Thyroid gland (tissue), 4 donors: Measurements from ENCODE around the gene MTA2.

ENCODE experiments used
- POLR2A ChIP-seq, 2 donors: fragments of 450-650 bp; IDR thresholded peaks; one replicate each; pipeline ENCODE4 v1.6.1; 2017; ENCODE audit warnings: antibody characterized with exemption in 2 of 2, mild to moderate bottlenecking in 2 of 2, moderate library complexity in 1 of 2
- TF ChIP-seq, protein P1 (sequence below), 6 experiments: fragments of 200-600 bp in 3 of 6; fragments of 450-650 bp in 3 of 6; sonication (generic) in 3 of 6; IDR thresholded peaks; one replicate each; pipeline ENCODE4 v1.5.1; 2016 to 2019; ENCODE audit warnings: antibody characterized with exemption in 6 of 6, mild to moderate bottlenecking in 2 of 6, inconsistent platforms in 1 of 6, moderate library complexity in 1 of 6

DNA sequence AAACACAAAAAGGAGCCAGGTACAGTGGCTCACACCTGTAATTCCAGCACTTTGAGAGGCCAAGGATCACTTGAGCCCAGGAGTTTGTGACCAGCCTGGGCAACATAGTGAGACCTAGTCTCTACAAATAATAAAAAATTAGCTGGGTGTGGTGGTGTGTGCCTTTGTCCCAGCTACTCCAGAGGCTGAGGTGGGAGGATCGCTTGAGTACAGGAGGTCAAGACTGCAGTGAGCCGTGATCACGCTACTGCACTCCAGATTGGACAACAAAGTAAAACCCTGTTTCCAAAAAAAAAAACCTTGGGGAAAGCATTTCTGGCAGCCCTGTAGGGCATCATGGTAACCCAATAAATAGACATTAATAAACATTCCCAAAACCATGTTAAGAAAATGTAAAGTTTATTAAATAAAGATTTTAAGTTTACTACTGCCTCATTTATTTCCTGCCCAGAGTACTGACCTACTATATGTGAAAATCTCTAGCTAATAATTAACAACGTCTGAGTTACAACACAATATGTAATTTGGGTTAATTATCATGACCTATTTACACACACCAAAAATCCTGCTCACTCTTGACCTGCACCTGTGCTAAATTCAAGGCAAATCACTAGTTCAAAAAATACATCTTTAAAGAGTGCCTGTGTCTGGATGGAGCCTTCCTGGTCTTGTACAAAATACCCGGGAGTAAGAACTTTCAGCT lies 36.4 kb downstream of the MTA2 start:
- TF ChIP-seq, protein P1, sequence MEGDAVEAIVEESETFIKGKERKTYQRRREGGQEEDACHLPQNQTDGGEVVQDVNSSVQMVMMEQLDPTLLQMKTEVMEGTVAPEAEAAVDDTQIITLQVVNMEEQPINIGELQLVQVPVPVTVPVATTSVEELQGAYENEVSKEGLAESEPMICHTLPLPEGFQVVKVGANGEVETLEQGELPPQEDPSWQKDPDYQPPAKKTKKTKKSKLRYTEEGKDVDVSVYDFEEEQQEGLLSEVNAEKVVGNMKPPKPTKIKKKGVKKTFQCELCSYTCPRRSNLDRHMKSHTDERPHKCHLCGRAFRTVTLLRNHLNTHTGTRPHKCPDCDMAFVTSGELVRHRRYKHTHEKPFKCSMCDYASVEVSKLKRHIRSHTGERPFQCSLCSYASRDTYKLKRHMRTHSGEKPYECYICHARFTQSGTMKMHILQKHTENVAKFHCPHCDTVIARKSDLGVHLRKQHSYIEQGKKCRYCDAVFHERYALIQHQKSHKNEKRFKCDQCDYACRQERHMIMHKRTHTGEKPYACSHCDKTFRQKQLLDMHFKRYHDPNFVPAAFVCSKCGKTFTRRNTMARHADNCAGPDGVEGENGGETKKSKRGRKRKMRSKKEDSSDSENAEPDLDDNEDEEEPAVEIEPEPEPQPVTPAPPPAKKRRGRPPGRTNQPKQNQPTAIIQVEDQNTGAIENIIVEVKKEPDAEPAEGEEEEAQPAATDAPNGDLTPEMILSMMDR (IDR thresholded peaks at IDR 0.05): no peak
- TF ChIP-seq POLR2A (IDR thresholded peaks at IDR 0.05): no peak
